CD4-positive, alpha-beta T cell treated with Interleukin-2 at 100 ng/mL for 4 hours (primary cell): ENCODE data around the gene KCNQ2.
"Not testable (repeated sequence)": the region's sequence is repeated elsewhere in the genome, so short reads cannot be mapped to it uniquely, and the experiment has no call there.

ENCODE experiments used
- DNase-seq: peaks from one replicate; pipeline ENCODE4 v3.0.0-alpha.2; 2020; ENCODE audit warnings: low spot score

KCNQ2 gene

DNA sequence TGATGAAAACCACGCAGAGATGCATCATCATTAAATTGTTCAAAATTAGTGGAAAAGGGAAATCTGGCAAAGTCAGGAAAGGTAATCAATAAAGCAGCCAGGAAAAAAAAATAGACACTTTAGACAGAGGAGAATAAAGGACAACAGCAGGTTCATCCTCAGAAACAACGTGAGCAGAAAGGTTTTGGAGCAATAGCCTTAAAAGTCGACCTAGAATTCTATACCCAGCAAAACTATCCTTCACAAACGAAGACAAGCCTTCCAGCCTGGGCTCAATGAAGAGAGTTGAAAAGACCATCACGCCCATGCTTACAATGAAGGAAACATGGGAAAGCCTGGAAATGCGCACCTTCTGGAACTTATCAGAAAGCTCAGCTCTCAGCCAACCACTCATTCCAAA is 86.6 kb downstream of the KCNQ2 start:
- no peak for DNase-seq

DNA sequence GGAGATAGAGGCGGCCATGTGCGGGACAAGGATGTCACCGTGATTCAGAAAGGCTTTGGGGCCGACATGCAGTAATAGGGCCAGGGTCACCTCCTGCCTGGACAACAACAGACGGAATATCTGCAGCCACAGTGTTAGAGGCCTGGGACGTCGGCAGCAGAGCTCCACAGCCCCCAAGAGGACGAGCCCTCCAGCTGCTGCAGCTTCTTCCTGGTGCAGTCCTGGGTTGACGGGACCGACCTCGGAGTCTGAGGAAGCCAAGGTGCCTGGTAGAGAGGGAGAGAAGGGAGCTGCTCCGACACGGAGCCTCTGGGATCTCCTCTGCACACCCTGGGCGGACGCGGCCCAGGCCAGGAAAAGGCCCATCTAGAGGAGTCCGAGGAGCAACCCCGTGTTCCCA is 88.1 kb downstream of the KCNQ2 start:
- DNase-seq = no peak

DNA sequence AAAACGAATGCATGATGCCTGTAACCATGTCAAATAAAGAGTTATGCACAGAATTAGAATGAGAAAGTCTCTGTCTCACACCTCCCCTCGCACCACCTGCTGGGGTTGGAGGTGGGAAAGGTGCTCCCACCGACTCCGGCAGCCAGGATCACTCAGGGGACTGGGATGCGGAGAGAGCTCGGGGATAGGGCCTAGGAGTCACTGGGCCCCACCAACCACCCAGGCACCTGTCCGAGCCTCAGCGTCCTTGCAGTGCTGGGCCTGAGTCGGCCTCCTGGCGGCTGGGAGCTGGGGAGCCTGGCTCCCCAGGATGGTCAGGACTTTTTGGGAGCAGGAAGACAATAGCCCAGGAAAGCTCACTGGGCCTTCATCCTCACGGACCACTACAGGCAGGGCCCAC is 88.9 kb downstream of the KCNQ2 start:
- no peak for DNase-seq

- no peak for DNase-seq
Measured at GRCh38 chr20:63382551-63383300, 89.7 kb downstream of the KCNQ2 start.

DNA sequence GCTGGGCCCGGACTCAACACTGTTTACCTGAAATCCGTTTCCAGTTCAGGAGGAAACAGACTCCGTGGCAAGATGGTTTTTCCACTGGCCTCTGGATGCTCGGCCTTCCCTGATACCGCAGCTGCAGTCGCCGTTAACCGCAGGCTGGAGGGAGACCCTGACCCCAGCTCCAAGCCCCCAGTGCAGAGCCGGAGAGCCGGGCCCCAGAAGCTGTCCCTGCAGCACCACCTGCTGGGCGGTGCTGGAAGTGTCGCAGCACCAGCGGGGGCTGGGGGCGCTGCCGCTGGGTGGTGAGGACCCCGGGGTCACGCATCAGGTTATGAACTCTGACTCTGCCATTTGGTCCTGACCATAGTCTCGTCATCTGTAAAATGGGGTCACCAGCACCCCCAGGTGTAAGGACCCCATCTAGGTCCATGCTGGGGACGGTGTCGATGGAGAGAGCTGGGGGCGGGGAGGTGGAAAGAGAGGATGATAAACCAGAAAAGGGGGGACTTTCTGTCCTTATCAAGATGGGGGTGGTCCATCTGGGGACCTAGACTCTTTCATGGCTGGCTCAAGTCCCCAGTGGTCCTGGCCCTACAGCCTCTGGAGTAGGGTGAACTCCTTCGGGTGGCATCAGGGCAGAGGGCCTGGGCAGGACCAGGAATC is 90.5 kb downstream of the KCNQ2 start:
- DNase-seq = peak; percentile 7

DNA sequence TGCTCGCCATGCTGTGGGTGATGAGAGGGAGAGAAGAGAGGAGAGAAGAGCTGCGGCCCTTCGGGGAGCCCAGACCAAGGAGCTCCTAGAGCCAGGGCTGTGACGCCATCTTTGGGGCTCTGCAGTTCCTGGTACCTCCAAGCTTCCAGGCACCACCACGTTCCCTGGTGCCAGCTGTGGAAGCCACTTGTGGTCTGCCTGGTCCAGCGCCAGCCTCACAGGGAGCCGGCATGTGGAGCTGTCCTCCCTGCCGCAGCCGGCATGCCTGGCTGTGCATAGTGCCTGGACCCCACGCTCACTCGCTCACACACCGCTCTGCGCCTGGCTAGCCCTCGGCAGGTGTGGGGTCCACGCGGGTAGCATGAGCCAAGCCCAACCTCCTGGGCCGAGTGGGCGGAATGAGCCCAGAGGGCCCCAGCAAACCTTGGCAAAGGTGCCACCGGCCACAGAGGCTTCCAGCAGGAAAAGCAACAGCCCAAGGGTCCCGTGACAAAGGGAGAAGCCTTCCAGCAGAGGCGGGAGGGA is 92.0 kb downstream of the KCNQ2 start:
- DNase-seq = no peak

- not testable (repeated sequence) for DNase-seq
Measured at GRCh38 chr20:63379872-63380271, 92.6 kb downstream of the KCNQ2 start.

DNA sequence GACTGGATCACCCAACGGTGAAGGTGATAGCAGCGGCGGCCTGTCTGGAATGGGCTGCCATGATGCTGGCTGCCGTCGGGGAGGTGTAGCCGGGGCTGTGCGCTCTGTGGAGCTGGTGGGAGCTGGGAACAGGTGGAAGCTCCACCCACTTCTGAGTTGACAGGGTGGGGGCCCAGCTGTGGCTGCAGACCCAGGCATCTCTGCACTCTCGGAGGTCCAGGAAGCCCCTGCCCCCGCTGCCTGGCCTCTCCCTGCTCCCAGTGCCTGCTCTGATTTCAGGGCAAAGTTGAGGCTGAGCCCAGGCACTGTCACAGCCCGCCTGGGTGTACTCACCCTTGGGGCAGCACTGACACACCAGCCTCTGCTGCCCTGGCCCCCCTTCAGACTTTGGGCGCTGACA is 93.2 kb downstream of the KCNQ2 start:
- DNase-seq = no peak

- no peak for DNase-seq
Measured at GRCh38 chr20:63378626-63379025, 93.8 kb downstream of the KCNQ2 start.

DNA sequence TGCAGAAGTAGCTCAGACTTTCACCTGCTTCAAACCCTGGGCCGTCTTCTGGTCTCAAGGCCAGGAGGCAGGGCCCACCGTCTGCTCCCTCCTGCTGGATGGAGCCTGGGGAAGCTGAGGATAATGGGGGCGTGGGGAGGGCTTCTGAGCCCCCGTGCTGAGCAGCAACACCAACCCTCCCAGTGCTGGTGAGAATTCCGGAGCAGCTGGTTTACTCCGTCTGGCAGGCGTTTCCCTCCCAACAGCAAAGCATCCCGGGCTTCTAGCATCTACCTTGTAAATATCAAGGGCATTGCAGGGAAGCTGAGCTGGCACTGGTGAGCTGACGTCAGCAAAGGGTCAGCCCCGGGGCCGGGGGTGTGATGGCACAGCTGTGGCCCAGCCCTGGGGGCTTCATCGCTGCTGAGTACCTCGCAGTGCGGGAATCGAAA is 94.5 kb downstream of the KCNQ2 start:
- no peak for DNase-seq

GRCh38 chr20:63377256-63377941 is 95.1 kb downstream of the KCNQ2 start:
- DNase-seq = no peak

DNA sequence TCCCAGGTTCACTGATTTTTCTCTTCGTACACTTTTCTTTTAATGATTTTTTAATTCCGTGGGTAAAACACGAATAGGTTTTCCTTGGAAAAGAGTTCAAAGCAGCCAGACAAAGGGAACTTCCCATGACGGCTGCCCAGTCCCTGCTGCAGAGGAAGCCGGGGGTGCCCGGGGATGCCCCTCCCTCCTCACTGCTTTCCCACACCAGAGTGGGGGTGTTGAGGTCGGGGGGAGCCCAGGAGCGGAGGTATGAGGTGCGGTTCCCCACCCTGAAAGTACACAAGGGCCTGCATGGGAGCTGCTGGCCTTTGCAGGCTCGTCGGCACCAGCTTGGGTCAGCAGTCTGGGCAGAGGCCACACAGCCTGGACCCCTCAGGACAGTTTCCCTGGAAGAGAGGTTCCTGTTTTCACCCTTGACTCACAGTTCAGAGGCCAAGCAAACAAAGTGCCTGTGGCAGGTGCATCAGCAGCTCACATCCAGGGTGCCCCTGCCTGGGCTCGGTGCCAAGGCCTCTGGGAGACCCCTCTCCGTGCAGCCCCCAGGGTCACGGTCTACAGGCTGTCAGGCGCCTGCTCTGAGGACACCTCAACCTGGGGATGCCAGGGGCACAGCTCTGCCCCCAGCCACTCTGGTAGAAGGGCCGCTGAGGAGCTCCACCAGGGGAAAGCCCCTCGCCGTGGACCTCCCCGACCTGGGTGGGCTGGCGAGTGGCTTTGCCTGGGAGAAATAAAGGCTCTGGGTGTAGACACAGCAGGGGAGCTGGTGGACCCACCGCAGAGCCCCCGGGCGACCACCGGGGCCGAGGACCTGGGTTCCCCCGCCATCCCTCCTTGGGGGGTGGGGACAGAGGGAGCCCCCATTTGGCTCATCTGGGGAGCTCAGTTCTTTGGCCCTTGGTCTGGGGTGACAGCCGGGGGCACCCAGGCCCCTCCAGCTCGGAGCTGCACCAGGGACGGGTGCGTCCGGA is 95.9 kb downstream of the KCNQ2 start:
- no peak for DNase-seq

- DNase-seq = no peak
Measured at GRCh38 chr20:63375438-63375837, 97.0 kb downstream of the KCNQ2 start.

GRCh38 chr20:63374504-63374903 is 98.0 kb downstream of the KCNQ2 start:
- no peak for DNase-seq

DNA sequence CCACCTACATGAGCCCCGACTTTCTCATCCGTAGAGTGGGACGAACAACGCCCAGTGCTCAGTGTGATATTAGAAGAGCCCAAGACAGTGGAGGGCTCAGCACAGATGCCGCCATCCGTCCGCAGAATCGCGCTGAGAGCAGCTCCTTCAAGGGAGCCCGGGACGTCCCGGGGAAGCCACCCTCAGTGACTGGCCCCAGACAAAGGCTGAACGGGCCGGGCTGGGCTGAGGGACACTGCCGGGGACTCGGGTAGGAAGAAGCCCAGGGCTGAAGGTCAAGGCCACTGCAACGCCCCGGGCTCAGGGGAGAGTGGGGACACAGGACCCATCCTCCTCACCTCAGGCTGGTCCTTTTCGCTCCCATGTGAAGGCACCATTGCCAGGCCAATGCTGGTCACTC is 98.5 kb downstream of the KCNQ2 start:
- DNase-seq = no peak

DNA sequence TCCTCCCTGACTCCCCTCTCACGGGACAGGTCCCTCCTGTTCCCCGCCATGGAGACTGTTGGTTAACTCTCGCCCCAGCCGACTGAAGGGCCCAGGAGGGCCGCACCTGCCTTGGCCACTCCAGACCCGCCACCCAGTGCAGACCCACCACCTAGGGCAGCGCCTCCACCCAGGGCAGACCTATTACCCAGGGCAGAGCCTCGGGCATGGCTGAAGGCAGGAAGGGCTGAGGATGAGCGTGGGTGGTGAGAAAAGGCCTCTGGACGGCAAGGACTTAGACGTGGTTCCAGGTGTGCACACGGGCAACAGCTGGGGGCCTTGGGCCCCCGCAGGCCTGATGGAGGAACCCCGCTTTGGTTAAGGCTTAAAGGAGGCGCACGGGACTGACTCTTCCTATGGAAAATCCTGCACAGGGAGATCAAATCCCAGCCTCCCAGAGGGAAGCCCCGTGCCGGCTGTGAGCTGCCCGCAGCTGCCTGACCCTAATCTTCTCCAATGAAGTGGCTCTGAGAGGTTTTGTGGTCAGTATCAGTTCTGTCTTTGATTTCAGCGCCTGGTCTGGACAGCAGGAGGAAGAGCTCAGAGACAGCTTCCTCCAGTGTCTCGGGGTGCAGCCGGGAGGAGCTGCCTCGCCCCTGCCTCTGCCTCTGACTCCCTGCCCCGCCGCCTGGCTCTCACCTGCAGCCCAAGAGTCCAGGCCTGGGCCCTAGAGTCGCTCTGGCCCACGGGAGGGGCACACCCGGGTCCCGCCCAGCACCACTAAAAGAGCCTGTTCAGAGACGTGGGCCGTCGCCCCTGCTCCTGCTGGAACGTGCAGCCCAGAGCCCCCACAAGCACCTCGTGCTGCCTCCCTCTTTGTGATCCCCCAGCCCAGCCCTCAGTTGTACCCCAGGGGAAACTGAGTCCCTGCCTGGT is 99.2 kb downstream of the KCNQ2 start:
- no peak for DNase-seq

- DNase-seq = no peak
Measured at GRCh38 chr20:63371291-63371865, 101.1 kb downstream of the KCNQ2 start.

DNA sequence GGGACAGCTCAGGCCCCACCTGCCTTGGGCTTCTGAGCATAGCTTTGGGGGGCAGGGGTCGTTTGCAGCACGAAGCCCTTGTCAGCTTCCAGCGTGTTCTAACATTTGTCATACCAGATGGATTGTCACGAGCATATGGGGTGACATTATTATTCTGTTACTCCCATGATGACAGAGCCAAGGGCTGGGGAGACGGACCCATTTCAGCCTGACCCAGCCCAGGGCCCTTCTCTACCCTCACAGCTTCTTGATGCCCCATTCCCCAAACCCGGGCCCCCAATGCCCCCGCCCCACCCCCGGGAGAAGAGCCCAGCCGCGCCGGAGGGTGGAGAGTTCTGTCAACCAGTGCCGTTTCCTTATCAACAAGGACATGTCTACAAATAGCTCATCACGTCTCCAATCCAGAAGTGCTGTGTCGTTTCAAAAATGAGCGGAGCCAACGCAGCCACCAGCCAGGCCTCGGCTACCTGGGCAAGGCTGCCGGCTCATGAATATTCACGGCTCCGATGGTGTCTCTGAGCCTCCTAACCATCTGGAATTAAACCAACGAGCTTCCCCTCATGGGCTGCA is 101.8 kb downstream of the KCNQ2 start:
- no peak for DNase-seq

DNA sequence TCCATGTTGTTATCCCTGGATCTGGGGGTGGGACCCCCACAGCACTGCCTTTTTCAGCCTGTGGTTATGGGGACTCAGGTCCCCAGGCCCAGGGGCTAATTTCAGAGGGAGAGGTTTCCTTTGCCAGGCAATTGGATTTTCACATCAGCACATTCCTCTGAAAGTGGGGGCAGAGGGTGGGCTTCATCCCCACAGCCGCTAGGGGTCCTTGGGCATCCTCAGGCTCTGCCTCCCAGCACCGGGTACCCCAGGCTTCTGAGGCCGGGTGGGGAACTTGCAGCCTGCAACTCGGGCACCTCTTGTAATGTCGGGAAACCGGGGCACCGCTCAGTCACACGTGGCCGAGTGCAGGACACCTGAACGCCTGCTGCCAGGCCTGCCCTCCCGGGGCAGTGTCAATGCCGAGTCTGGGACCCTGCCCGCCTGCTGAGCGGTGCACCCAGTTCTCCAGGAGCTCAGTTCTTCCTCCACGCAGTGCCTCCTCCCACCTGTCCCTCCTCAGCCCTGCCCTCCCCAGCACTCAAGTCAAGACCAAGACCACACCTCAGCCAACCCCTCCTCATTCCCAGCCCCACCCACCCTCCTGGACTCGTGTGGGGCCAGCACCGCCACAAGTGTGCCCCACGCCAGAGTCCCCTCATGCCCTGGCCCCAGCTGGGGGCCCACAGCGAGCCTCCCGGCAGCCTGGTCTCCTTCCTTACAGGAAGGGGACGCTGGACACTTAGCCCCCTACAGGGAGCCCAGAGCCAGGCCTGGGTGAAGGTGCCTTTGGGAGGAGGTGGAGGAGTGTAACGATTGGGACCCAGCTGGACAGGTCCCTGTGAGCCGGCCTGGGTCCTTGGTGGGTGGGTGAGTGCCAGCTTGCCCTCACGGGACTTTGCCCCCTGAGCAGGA is 102.5 kb downstream of the KCNQ2 start:
- DNase-seq = no peak
